GM12801 (cell line): ENCODE measurements around the gene CNTRL.

Experiments
- TF ChIP-seq, protein P1 (sequence below): IDR thresholded peaks from one replicate; pipeline ENCODE4 v1.5.1; 2011; ENCODE audit warnings: control low read depth; ENCODE audit not compliant: insufficient read length; ENCODE audit errors: extremely low read depth

CNTRL gene

DNA sequence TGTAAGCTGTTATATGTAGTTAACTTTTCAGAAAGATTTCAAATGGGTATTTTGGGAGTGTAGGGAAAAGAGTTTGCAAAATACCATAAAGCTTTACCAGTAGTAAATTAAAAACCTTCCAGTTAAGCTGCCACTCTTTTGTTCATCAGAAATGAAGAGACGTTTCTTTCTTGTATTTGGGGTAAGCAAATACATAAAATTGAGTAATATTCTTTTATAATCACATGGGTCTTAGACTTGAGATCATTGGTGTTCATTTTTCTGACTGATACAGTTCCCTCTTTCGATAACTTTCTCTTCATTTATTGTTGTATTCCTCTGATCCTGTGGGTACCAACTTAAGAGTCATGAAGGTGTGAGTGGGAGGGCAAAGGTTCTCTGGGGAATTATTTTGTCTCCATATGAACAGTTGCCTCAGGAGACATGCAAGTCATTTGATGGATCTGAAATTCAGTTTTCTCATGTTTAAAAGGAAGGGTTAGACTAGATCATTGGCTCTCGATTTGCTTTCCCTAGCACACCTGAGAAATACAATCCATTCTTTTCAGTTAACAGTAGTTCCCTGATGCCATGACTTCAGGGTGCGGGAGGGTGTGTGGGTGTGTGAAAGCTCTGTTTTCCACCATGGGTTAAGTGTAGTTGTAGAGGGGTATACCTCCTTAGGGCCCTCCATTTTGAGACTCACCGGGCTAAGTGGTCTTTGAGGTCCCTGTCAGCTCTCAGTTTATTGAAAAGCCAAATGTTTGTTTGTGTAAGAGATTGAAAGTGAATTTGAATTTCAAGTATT lies 47.7 kb downstream of the CNTRL start:
- TF ChIP-seq, protein P1, sequence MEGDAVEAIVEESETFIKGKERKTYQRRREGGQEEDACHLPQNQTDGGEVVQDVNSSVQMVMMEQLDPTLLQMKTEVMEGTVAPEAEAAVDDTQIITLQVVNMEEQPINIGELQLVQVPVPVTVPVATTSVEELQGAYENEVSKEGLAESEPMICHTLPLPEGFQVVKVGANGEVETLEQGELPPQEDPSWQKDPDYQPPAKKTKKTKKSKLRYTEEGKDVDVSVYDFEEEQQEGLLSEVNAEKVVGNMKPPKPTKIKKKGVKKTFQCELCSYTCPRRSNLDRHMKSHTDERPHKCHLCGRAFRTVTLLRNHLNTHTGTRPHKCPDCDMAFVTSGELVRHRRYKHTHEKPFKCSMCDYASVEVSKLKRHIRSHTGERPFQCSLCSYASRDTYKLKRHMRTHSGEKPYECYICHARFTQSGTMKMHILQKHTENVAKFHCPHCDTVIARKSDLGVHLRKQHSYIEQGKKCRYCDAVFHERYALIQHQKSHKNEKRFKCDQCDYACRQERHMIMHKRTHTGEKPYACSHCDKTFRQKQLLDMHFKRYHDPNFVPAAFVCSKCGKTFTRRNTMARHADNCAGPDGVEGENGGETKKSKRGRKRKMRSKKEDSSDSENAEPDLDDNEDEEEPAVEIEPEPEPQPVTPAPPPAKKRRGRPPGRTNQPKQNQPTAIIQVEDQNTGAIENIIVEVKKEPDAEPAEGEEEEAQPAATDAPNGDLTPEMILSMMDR, result no peak

DNA sequence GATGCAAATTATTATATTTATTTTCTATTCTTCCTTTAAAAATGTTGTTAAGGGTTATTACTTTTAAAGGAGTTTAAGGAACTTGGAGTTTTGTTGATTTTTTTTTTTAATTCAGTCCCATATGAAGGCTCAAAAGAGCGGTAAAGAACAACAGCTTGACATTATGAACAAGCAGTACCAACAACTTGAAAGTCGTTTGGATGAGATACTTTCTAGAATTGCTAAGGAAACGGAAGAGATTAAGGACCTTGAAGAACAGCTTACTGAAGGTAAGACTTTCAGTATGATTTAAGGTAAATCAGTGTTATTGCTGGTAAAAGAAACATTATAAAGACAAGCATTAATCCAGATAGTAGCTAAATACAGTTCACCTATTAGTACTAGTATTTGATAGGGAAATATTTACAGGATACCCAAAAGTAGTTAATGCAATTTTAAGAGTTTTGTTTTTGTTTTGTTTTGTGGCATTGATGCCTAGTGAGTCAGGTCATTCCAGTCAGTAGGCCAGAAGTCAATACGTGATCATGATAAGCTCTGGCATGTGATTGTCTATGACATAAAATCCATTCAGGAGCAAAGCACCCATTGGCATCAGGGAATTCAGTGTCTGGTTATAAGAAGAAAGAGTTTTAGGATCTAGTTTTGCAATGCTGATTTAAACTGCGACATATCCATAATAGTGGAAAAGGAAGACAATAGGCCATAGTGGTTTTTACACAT lies 49.2 kb downstream of the CNTRL start:
- TF ChIP-seq, protein P1, result no peak

DNA sequence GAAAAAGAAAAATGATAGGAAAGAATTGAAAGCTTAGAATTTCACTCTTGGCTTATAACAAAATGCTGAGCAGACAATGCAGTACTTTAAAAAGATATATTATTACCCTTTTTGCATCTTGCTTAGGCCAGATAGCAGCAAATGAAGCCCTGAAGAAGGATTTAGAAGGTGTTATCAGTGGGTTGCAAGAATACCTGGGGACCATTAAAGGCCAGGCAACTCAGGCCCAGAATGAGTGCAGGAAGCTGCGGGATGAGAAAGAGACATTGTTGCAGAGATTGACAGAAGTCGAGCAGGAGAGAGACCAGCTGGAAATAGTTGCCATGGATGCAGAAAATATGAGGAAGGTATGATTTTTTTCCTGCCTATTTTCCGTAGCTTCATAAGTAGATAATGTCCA lies 50.8 kb downstream of the CNTRL start:
- TF ChIP-seq, protein P1, result no peak

DNA sequence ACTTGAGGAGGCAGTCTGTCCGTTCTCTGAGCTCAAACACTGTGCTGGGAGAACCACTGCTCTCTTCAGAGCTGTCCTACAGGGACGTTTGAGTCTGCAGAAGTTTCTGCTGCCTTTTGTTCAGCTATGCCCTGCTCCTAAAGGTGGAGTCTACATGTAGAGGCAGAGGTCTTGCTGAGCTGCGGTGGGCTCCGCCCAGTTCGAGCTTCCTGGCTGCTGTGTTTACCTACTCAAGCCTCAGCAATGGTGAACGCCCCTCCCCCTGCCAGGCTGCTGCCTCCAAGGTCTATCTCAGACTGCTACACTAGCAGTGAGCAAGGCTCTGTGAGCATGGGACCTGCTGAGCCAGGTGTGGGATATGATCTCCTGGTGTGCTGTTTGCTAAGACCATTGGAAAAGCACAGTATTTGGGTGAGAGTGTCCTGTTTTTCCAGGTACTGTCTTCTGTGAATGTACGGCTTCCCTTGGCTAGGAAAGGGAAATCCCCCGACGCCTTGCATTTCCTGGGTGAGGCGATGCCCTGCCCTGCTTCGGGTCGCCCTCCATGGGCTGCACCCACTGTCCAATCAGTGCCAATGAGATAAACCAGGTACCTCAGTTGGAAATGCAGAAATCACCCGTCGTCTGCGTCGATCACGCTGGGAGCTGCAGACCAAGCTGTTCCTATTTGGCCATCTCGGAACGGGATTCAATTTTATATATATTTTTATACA lies 58.5 kb downstream of the CNTRL start:
- TF ChIP-seq, protein P1, result no peak

DNA sequence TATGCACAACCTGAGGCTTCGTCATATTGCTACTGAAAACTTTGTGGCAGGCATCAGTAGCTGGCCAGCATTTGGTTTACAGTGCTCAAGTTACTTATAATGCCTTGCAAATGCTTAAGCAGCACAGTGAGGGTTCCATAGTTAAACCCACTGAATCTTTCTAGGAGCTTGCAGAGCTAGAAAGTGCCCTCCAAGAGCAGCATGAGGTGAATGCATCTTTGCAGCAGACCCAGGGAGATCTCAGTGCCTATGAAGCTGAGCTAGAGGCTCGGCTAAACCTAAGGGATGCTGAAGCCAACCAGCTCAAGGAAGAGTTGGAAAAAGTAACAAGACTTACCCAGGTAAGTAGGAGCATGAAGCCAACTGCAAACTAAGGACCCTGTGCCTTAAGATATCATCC lies 60.9 kb downstream of the CNTRL start:
- TF ChIP-seq, protein P1, result no peak

DNA sequence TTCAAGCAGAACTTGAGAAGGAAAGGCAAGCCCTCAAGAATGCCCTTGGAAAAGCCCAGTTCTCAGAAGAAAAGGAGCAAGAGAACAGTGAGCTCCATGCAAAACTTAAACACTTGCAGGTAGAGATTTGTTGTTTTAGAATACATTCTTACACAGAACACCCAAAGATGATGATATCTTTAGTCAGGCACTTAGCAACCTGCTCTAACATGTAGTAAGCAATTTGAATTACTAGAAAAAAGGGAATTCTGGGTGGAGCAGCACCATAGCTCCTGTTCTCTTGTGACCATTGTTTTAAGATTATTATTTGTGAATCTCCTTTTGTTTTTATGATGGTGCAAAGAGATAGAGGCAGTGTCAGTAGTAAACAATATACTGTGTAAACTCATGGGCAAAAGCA lies 63.8 kb downstream of the CNTRL start:
- TF ChIP-seq, protein P1, result no peak

DNA sequence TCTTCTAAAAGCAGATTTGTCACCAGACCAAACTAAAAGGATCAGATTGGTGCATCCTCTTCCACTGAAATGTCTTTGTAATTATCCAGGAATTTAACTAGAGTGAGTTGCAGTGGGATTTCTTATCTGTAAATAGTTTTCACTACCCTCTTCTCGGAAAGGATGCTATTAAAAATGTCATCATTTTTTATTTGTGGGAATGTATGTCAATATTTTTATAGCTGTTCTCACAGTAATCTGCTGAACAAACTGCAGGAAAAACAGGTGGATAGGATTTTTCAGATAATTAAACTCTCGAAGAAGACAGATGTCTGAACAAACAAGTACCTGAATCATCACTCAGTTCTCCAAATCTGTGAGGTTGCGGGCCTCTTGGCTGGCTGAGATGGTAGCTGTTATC lies 64.2 kb downstream of the CNTRL start:
- TF ChIP-seq, protein P1, result no peak
